ENCODE data around the gene PMM2.
A peak's percentile ranks its signal among the peaks of the same experiment; 100 is the strongest.
"Not testable (repeated sequence)": the region's sequence is repeated elsewhere in the genome, so short reads cannot be mapped to it uniquely, and the experiment has no call there.

Gene PMM2

DNA sequence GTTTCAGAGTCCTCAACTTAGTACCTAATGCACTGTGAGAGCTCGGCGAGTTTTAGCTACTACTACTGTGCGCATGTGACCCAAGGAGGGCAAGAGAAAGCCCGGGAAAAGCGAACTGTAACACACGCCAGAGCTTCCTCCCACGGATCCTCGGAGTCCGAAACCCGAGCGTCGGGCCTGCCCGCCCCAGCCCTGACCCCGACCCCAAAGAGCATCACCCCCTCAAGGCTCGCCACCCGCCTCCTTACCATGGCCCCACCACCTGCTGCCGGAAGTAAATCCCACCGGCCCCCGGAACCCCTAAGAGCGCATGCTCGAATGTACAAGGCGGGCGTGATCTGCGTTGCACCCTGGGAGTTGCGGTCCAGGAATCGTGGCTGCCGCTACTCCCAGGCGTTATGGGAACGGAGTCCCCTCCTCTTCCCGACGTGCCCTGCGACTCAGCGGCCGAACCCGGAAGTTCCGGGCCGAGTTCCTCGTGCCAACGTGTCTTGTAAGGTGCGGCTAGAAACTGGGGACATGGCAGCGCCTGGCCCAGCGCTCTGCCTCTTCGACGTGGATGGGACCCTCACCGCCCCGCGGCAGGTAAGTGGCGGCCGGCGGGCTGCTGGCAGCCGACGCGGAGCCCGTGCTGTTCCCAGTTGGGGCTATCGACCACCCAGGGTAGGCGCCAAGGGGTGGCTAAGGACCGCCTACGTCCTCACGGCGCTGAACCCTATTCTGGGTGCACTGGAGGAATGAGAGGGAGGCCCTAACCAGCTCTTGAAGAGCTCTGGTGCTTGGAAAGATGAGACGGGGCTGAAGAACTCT is at the start of gene PMM2, which contains the start of gene TMEM186:
Gene PMM2 (plus strand): TSS at position 476 of the 810 bp plus-strand sequence. CDS start 44 bp downstream, at position 520.
Gene TMEM186 (minus strand): TSS at position 276 of the 810 bp plus-strand sequence. CDS start 25 bp downstream, at position 251.
- ChIA-PET POLR2A (ENCODE audit: low non-redundant PET) (interaction anchor here (0.6 to 1.0 kb wide), 2 partner anchors 71 to 73 kb away, joined by 3 to 5 read pairs; partner anchors contain the start of gene CARHSP1), CTCF (interaction anchor here (1.0 kb wide), 1 partner anchor 82 kb away, joined by 3 read pairs; no protein-coding TSS in a partner anchor)
- TF ChIP-seq, protein P1, sequence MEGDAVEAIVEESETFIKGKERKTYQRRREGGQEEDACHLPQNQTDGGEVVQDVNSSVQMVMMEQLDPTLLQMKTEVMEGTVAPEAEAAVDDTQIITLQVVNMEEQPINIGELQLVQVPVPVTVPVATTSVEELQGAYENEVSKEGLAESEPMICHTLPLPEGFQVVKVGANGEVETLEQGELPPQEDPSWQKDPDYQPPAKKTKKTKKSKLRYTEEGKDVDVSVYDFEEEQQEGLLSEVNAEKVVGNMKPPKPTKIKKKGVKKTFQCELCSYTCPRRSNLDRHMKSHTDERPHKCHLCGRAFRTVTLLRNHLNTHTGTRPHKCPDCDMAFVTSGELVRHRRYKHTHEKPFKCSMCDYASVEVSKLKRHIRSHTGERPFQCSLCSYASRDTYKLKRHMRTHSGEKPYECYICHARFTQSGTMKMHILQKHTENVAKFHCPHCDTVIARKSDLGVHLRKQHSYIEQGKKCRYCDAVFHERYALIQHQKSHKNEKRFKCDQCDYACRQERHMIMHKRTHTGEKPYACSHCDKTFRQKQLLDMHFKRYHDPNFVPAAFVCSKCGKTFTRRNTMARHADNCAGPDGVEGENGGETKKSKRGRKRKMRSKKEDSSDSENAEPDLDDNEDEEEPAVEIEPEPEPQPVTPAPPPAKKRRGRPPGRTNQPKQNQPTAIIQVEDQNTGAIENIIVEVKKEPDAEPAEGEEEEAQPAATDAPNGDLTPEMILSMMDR (conservative IDR thresholded peaks at IDR 0.05; ENCODE audit: low read depth): no peak

DNA sequence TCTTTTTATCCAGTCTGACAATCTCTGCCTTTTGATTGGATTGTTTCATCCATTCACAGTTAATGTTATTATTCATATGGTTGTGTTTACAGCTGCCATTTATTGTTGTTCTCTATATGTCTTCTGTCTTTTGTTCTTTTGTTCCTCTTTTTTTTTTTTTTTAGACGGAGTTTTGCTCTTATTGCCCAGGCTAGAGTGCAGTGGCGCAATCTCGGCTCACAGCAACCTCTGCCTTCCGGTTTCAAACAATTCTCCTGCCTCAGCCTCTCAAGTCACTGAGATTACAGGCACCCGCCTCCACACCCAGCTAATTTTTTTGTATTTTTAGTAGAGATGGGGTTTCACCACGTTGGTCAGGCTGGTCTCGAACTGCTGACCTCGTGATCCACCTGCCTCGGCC is 48.7 kb upstream of the PMM2 start:
- CTCF ChIA-PET: not testable (repeated sequence)

More for the DNA sequence above, at the start of gene PMM2, which contains the start of gene TMEM186:
- peak; percentile 98 for DNase-seq (ENCODE audit: low spot score)
- H3K27ac ChIP-seq: peak within 1 kb of the TSS; percentile 72

DNA sequence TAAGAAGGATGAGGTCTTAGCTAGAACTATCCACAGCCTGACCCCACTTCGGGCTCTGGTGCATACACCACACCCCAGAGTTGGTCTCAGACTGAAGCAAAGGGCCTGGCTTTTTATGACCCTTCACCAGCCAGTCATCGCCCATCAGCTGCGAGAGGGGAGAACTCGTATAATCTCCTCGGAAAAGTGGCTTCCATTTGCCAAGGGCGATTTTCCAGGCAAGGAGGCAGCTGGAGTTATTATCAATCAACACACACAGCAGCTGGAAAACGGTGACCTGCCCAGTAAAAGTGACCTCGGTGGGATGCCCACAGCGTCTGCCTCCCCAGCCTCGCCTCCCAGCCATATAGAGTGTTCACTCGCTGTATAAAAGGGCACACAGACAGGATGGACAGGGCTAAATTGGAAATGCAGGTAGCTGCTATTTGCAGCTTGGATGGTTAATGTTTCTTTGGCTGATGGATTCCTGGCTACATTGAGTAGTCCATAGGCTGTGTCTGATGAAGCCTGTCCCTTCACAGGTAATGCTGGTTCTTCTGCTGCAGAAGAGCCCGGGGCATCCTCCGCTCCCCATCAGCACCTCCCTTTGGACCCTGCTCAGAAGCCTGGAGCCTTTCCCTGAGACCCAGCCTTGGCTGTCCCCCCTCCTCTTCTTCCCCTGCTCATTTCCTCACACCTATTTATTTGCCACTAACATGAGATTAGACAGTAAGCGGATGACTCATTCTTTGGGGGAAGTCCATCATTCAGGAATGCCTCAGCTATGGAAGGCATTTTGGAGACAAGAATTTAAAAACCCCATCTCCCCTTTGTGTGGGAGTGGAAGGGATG is 45.9 kb upstream of the PMM2 start:
- POLR2A ChIA-PET (ENCODE audit: low non-redundant PET): no interaction called here
- CTCF ChIA-PET: interaction anchor here (0.6 kb wide), 1 partner anchor 298 kb away, joined by 3 read pairs; no protein-coding TSS in a partner anchor
- TF ChIP-seq, protein P1 (conservative IDR thresholded peaks at IDR 0.05; ENCODE audit: low read depth): no peak
- peak; percentile 87 for DNase-seq (ENCODE audit: low spot score)
- peak overlapping the region; percentile 40 for H3K27ac ChIP-seq

More for the DNA sequence above, 48.7 kb upstream of the PMM2 start:
- DNase-seq (ENCODE audit: low spot score); POLR2A ChIA-PET (ENCODE audit: low non-redundant PET); H3K27ac ChIP-seq: not testable (repeated sequence)

DNA sequence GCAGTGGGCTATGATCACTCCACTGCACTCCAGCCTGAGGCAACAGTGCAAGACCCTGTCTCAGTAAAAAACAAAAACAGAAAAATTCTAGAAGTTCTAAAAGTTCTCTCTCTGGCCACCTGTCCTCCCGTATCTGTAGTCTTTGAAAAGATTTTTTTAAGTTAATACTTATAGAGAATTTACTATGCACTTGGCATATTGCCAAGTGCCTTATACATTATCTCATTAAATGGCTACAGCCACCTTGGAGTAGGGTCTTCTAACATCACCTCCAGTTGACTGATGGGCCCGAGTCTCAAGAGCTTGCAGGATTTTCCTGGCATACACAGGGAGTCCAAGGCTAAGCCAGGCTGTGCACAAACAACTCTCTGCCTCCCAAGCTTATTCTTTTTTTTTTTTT is 44.9 kb upstream of the PMM2 start:
- ChIA-PET POLR2A (ENCODE audit: low non-redundant PET) (no interaction called here), CTCF (no interaction called here)
- TF ChIP-seq, protein P1 (conservative IDR thresholded peaks at IDR 0.05; ENCODE audit: low read depth): no peak
- no peak for DNase-seq (ENCODE audit: low spot score)
- peak overlapping the region; percentile 40; the same call in 1 of the 2 replicates for H3K27ac ChIP-seq

DNA sequence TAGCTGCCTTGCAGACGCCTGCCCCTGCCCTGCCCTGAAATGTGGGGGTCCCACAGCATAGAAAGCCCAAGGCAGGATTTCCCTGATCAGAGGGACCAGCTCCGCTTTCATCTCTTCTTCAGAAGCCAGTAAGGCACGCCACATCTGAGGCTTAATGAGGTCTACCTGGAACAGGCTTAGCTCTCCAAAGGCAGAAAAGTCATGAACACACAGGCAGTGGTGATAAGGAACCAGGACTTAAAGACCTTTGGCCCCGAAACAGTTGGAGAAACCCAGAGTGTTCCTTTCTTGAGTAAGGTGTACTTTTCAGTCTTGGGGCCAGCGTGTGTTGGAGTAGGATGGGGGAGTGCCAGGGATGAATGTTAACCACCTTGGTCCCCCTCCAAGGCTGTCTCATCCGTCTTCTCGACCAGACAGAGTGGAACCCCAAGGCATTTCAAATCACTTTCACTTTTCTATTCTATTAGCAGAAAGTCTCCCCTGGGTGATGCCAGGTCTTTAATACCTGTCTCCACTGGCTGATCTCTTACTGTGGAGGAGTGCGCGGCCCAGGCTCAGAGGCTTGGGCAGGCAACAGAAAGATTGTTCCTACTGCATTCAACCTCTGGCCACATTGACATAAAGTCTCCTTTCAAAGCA is 44.1 kb upstream of the PMM2 start:
- H3K27ac ChIP-seq: no peak overlapping the region
- POLR2A ChIA-PET (ENCODE audit: low non-redundant PET): no interaction called here
- TF ChIP-seq, protein P1 (conservative IDR thresholded peaks at IDR 0.05; ENCODE audit: low read depth): no peak
- CTCF ChIA-PET: no interaction called here
- no peak for DNase-seq (ENCODE audit: low spot score)

DNA sequence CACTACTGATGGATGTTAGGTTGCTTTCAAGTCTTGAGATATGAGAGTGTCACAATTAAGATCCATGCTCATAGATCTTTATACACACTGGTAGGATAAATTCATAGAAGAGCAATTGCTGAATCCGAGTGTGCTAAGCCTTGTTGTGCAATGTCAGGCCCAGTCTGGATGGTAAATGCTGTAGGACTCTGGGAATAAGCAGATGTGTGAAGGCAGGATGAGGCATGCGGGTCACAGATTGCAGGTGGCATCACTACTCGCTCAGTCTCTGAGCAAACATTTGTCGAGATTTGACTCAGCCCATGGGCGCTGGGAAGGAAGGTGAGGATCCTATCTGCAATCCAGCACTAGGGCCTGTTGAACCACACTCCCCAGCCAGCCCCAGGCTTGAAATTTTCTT is 40.9 kb upstream of the PMM2 start:
- ChIA-PET CTCF (no interaction called here), POLR2A (ENCODE audit: low non-redundant PET) (no interaction called here)
- peak overlapping the region; percentile 9; the same call in 1 of the 2 replicates for H3K27ac ChIP-seq
- DNase-seq (ENCODE audit: low spot score): peak; percentile 31
- TF ChIP-seq, protein P1 (conservative IDR thresholded peaks at IDR 0.05; ENCODE audit: low read depth): no peak

Data from RWPE1 (cell line).